Stimulated activated CD4-positive, alpha-beta T cell treated with anti-CD3 and anti-CD28 coated beads, TNF-alpha, amount 100 ng/mL, for 4 hours (primary cell): ENCODE measurements around the gene SMIM20.

Source experiments
- DNase-seq, 3 experiments: peaks; one replicate each; pipeline ENCODE4 v3.0.0-alpha.2; 2020; ENCODE audit warnings: low read depth in 3 of 3

The SMIM20 gene

GRCh38 chr4:25954293-25954904 is 40.4 kb downstream of the SMIM20 start:
- DNase-seq, result no peak

- no peak for DNase-seq
These were observed 41.7 kb downstream of the SMIM20 start for GRCh38 chr4:25955705-25956104.

- no peak for DNase-seq
These were observed 42.2 kb downstream of the SMIM20 start for GRCh38 chr4:25956260-25956659.

- no peak for DNase-seq
These were observed 44.1 kb downstream of the SMIM20 start for GRCh38 chr4:25958110-25958509.

GRCh38 chr4:25962393-25962792 is 48.4 kb downstream of the SMIM20 start:
- DNase-seq, result no peak

GRCh38 chr4:25965629-25966028 is 51.6 kb downstream of the SMIM20 start:
- DNase-seq, result no peak

GRCh38 chr4:25966171-25966570 is 52.2 kb downstream of the SMIM20 start:
- no peak for DNase-seq

- no peak for DNase-seq
These were observed 55.5 kb downstream of the SMIM20 start for GRCh38 chr4:25969374-25970155.

- DNase-seq, result no peak
These were observed 56.2 kb downstream of the SMIM20 start for GRCh38 chr4:25970226-25970675.

GRCh38 chr4:25970691-25971432 is 56.8 kb downstream of the SMIM20 start:
- DNase-seq, result no peak

- no peak for DNase-seq
These were observed 58.3 kb downstream of the SMIM20 start for GRCh38 chr4:25972366-25972765.

- no peak for DNase-seq
These were observed 59.1 kb downstream of the SMIM20 start for GRCh38 chr4:25972984-25973745.

GRCh38 chr4:25976780-25977179 is 62.8 kb downstream of the SMIM20 start:
- DNase-seq, result no peak

- no peak for DNase-seq
These were observed 63.6 kb downstream of the SMIM20 start for GRCh38 chr4:25977397-25978170.

- DNase-seq, result no peak
These were observed 64.3 kb downstream of the SMIM20 start for GRCh38 chr4:25978327-25978726.
